Measurements from ENCODE around the gene ZXDB.
"Not testable (repeated sequence)": the region's sequence is repeated elsewhere in the genome, so short reads cannot be mapped to it uniquely, and the experiment has no call there.

Gene ZXDB

GRCh38 chrX:57591284-57592159 lies at the start of gene ZXDB:
Gene ZXDB (plus strand): TSS chrX:57592011. CDS start chrX:57592049, 38 bp downstream.
- peak; percentile 48 to 69 for DNase-seq (ENCODE audit: low read depth in 2 of 2)
- peak within 1 kb of the TSS; percentile 37 to 50 for H3K4me3 ChIP-seq (replicated peaks in 1 of 2; ENCODE audit: low read depth in 2 of 2, low read length in 2 of 2)

GRCh38 chrX:57565198-57565597 lies 26.6 kb upstream of the ZXDB start:
- no peak for DNase-seq (ENCODE audit: low read depth in 2 of 2)
- no peak for TF ChIP-seq CTCF (IDR thresholded peaks at IDR 0.05; ENCODE audit: low read depth, low read length)
- H3K4me3 ChIP-seq (replicated peaks in 1 of 2; ENCODE audit: low read depth in 2 of 2, low read length in 2 of 2): no peak overlapping the region

GRCh38 chrX:57573754-57574153 lies 18.1 kb upstream of the ZXDB start:
- H3K4me3 ChIP-seq (replicated peaks in 1 of 2; ENCODE audit: low read depth in 2 of 2, low read length in 2 of 2): no peak overlapping the region
- TF ChIP-seq CTCF (IDR thresholded peaks at IDR 0.05; ENCODE audit: low read depth, low read length): peak; percentile 49
- DNase-seq (ENCODE audit: low read depth in 2 of 2): peak; percentile 40 to 44

- TF ChIP-seq CTCF (IDR thresholded peaks at IDR 0.05; ENCODE audit: low read depth, low read length): peak; percentile 34
- not testable (repeated sequence) for DNase-seq (ENCODE audit: low read depth in 2 of 2); H3K4me3 ChIP-seq (replicated peaks in 1 of 2; ENCODE audit: low read depth in 2 of 2, low read length in 2 of 2)
These were observed 8.9 kb upstream of the ZXDB start for GRCh38 chrX:57582948-57583347.

GRCh38 chrX:57583477-57583876 lies 8.3 kb upstream of the ZXDB start:
- DNase-seq (ENCODE audit: low read depth in 2 of 2): no peak
- no peak overlapping the region for H3K4me3 ChIP-seq (replicated peaks in 1 of 2; ENCODE audit: low read depth in 2 of 2, low read length in 2 of 2)
- TF ChIP-seq CTCF (IDR thresholded peaks at IDR 0.05; ENCODE audit: low read depth, low read length): no peak

GRCh38 chrX:57586360-57586759 lies 5.5 kb upstream of the ZXDB start:
- no peak overlapping the region for H3K4me3 ChIP-seq (replicated peaks in 1 of 2; ENCODE audit: low read depth in 2 of 2, low read length in 2 of 2)
- no peak for DNase-seq (ENCODE audit: low read depth in 2 of 2)
- TF ChIP-seq CTCF (IDR thresholded peaks at IDR 0.05; ENCODE audit: low read depth, low read length): no peak

GRCh38 chrX:57587062-57587461 lies 4.7 kb upstream of the ZXDB start:
- no peak for DNase-seq (ENCODE audit: low read depth in 2 of 2)
- no peak overlapping the region for H3K4me3 ChIP-seq (replicated peaks in 1 of 2; ENCODE audit: low read depth in 2 of 2, low read length in 2 of 2)
- no peak for TF ChIP-seq CTCF (IDR thresholded peaks at IDR 0.05; ENCODE audit: low read depth, low read length)

Measured in cardiac fibroblast (primary cell).